ENCODE measurements around the gene OR2L5. TPM values are rescaled to one million over a fixed set of nuclear protein-coding genes. Genes with fewer than 3 reads are reported as not detected.

Gene OR2L5
- total and polyA plus RNA-seq, 11 donors: not detected

- Histone ChIP-seq H3K36me3 (no peaks in the 10 kb centered on the region), H3K27me3 (no peaks in the 10 kb centered on the region), H3K4me1 (no peaks in the 10 kb centered on the region), H3K27ac (no peak overlapping the region), H3K4me3 (no peak overlapping the region), H3K9me3 (peaks cover 0 to 4% (median 0%) of the 10 kb centered on the region in 12 donors)
- TF ChIP-seq POLR2A (IDR thresholded peaks at IDR 0.05) (no peak), CTCF (IDR thresholded peaks at IDR 0.05) (no peak)
- ATAC-seq: no peak
- DNase-seq: no peak
- intact Hi-C loops (cut with DNase I): no loop called here
- whole genome bisulfite sequencing, 4 donors: 93 to 98% (median 96%) methylated on average over 3 of the region's 3 CpGs
These were observed 52.1 kb downstream of the OR2L5 start for GRCh38 chr1:248065604-248066003.

Other genes starting within 250 kb of the OR2L5 start
- gene OR14A16, start 189.5 kb upstream of the OR2L5 start, total RNA-seq: not detected
- gene OR14A16, start 189.5 kb upstream of the OR2L5 start, polyA plus RNA-seq: not detected
- gene OR11L1, start 171.8 kb upstream of the OR2L5 start, total RNA-seq: not detected
- gene OR11L1, start 171.8 kb upstream of the OR2L5 start, polyA plus RNA-seq: not detected
- gene TRIM58, start 156.5 kb upstream of the OR2L5 start, total RNA-seq: 1 to 10 TPM in 2 of 9 donors, under 1 TPM in 6, not detected in 1; 0.15 to 9.6 (median 0.37) TPM
- under 1 TPM in 1 of 2 donors, not detected in 1; 0.11 TPM for gene TRIM58, start 156.5 kb upstream of the OR2L5 start, polyA plus RNA-seq
- gene OR2W3, start 118.1 kb upstream of the OR2L5 start, total RNA-seq: 1 to 10 TPM in 1 of 9 donors, under 1 TPM in 1, not detected in 7; 0.91 to 1.7 TPM
- gene OR2W3, start 118.1 kb upstream of the OR2L5 start, polyA plus RNA-seq: not detected
- not detected for gene OR2T8, start 93.4 kb upstream of the OR2L5 start, total RNA-seq
- not detected for gene OR2T8, start 93.4 kb upstream of the OR2L5 start, polyA plus RNA-seq
- gene OR2AJ1, start 88.8 kb upstream of the OR2L5 start, total RNA-seq: not detected
- gene OR2AJ1, start 88.8 kb upstream of the OR2L5 start, polyA plus RNA-seq: not detected
- not detected for gene OR2L8, start 64.8 kb upstream of the OR2L5 start, total RNA-seq
- gene OR2L8, start 64.8 kb upstream of the OR2L5 start, polyA plus RNA-seq: not detected
- under 1 TPM in 1 of 9 donors, not detected in 8; 0.25 TPM for gene OR2AK2, start 48.4 kb upstream of the OR2L5 start, total RNA-seq
- gene OR2AK2, start 48.4 kb upstream of the OR2L5 start, polyA plus RNA-seq: not detected
- gene OR2L2, start 16.4 kb downstream of the OR2L5 start, total RNA-seq: under 1 TPM in 1 of 9 donors, not detected in 8; 0.07 TPM
- gene OR2L2, start 16.4 kb downstream of the OR2L5 start, polyA plus RNA-seq: not detected
- gene OR2L3, start 33.2 kb downstream of the OR2L5 start, total RNA-seq: not detected
- not detected for gene OR2L3, start 33.2 kb downstream of the OR2L5 start, polyA plus RNA-seq
- gene OR2L13, start 81.5 kb downstream of the OR2L5 start, total RNA-seq: not detected
- not detected for gene OR2L13, start 81.5 kb downstream of the OR2L5 start, polyA plus RNA-seq
- not detected for gene OR2M5, start 131.5 kb downstream of the OR2L5 start, total RNA-seq
- not detected for gene OR2M5, start 131.5 kb downstream of the OR2L5 start, polyA plus RNA-seq
- gene OR2M2, start 161.2 kb downstream of the OR2L5 start, total RNA-seq: not detected
- not detected for gene OR2M2, start 161.2 kb downstream of the OR2L5 start, polyA plus RNA-seq
- gene OR2M3, start 183.6 kb downstream of the OR2L5 start, total RNA-seq: not detected
- not detected for gene OR2M3, start 183.6 kb downstream of the OR2L5 start, polyA plus RNA-seq
- not detected for gene OR2M4, start 217.8 kb downstream of the OR2L5 start, total RNA-seq
- not detected for gene OR2M4, start 217.8 kb downstream of the OR2L5 start, polyA plus RNA-seq